CD4-positive, alpha-beta T cell treated with Interleukin-1 beta for 1 hour (primary cell): Measurements from ENCODE around the gene BMP8A.
A peak's percentile ranks its signal among the peaks of the same experiment; 100 is the strongest.
"Not testable (repeated sequence)": the region's sequence is repeated elsewhere in the genome, so short reads cannot be mapped to it uniquely, and the experiment has no call there.

Source experiments
- DNase-seq, 2 donors: peaks; one replicate each; pipeline ENCODE4 v3.0.0-alpha.2; 2020 to 2022

The BMP8A gene

DNA sequence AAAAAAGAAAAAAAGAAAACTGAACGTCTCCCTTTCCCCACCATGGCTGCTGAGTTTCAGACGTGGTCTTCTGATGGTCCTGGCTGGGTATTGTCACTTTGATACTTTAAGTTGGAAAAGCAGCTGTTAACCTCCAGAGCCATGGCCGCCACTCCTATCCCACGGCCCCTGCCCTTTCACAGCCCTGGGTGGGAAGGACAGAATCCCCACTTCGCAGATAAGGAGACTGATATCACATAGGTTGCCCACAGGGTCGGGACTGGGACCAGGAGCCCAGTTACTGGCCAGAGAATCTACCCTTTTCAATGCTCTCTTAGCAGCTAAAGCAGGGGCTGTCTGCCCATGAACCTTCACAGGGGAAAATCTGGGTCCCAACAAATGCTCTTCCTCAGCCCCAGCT is 16.8 kb downstream of the BMP8A start:
- DNase-seq: no peak

DNA sequence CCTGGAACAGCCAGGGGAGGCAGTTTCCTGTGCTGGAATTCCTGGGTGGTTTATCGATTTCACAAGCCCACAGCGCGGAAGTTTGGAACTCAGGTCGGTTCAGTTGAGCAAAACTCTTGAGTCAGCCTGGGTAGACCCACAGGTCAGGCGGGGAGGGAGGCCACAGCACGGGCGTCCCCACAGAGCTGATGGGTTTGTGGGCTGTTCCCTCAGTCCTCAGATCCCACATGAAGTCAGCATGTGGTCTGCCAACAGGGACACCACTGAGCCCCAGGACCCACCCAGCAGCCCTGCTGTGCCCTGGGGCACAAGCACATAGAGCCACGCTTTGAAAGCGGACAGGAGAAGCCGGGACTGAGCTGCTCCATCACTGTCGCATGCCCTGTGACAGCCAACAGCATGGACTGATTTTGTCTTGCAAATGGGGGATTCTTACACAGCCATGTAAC is 17.4 kb downstream of the BMP8A start:
- DNase-seq: no peak

DNA sequence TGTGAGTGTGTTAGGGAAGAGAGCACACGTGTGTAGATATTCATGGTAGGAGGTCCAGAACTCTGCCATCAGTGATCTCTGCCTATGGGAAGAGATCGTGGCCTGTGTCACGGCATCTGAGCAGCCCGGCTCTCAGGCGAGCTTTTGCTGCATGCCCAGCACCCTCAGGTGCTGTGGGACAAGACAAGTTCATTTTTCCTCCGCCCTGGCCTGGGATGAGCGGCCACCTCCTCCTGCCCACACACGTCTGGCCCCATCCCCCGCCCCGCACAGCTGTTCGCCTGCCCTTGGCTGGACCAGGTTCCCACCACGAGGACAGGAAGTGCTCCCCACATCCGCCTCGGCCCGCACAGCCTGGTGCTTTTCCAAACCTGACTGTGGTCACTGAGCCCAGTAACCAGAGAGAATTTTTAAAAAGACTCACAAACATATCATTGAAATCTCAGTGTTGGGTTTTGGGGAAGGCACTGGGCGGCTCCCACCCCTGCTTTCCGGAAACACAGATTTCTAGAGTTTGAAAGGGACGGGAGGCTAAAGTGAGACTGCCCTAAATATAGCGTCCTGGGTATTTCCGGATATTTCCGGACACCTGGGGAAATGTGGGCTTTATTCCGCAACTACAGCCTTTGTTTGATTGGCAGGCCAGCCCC is 18.0 kb downstream of the BMP8A start:
- DNase-seq: peak in 1 of 2 donors; percentile 13

DNA sequence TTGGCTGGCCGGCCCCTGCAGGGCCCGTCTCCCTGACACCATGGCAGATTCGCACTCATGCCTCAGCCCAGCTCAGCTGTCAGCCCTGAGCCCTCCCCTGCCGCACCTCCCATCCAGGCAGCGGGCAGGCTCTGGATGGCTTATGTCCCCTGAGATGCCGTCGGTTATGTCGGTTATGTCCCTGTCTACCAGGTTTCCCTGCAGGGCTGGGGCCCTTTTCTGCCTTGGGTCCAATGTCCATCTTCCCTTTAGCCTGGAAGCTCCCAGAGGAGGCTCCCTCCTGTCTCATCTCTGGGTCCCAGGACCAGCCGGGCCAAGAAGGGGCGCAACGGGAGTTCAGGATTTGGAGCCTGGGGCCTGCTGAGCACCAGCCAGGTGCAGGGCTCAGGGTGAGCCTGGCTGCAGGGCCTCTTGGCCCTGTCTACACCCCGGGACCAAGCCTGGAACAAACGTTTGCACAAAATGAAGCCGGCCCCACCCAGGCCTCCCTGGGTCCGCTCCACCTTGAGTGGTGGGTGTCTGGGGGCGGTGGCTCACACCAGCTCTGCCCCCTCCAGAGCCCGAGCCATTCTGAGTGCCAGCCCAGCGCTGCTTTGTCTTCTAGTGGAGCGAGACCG is 19.2 kb downstream of the BMP8A start:
- not testable (repeated sequence) for DNase-seq

DNA sequence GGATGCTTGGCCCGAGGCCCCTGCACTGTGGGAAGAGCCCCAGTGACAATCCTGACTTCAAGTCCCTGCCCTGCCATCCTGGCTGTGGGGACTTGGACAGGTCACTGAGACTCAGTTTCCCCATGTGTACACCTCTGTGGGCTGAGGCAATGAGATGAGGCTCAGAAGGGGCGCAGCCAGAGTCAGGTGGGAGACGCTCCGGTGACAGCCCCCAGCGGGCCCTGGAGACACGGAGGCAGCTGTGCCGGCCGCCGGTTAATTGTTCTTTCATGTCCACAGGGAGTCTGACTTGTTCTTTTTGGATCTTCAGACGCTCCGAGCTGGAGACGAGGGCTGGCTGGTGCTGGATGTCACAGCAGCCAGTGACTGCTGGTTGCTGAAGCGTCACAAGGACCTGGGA is 20.0 kb downstream of the BMP8A start:
- not testable (repeated sequence) for DNase-seq

DNA sequence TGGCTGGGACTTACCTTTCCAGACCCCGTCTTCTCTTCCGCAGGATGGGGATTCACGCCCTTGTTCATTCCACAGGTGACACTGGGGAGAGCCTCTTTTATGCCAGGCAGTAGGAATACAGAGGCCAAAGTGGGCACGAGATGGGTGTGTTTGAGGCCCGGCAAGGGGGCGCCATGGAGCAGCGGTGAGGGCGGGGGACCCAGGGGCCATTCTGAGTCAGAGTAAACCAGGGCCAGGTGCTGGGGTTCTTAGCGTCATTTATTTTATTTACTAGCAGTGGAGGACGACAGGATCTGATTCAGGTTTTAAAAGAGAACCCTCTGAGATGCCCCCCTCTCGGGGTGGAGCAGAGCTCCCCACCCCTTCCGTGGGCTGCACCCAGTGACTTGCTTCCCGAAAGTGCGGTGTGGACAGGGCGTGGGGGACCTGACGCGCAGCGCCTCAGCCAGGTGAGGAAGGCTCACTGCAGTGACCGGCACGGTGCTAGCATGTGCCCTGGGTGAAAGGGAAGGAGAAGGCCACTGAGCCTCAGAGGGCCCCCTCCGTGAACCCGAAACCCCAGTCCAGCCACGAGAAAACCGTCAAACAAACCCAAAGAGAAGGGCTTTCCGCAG is 20.9 kb downstream of the BMP8A start:
- not testable (repeated sequence) for DNase-seq

DNA sequence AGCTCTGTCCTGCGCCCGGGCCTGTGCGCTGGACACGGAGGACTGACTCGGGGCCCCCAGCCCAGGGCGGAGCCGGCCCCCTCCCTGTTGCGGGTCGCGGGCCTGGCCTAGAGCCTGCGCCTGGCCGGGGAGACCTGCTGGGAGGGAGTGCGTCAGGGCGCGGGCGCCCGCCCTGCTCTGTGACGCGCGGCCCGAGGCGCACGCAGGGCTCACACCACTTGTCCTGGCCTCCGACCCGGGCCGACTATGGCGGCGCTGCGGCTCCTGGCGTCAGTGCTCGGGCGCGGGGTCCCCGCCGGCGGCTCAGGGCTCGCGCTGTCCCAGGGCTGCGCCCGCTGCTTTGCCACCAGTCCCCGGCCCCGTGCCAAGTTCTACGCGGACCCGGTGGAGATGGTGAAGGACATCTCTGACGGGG is 23.3 kb downstream of the BMP8A start:
- DNase-seq: not testable (repeated sequence)

DNA sequence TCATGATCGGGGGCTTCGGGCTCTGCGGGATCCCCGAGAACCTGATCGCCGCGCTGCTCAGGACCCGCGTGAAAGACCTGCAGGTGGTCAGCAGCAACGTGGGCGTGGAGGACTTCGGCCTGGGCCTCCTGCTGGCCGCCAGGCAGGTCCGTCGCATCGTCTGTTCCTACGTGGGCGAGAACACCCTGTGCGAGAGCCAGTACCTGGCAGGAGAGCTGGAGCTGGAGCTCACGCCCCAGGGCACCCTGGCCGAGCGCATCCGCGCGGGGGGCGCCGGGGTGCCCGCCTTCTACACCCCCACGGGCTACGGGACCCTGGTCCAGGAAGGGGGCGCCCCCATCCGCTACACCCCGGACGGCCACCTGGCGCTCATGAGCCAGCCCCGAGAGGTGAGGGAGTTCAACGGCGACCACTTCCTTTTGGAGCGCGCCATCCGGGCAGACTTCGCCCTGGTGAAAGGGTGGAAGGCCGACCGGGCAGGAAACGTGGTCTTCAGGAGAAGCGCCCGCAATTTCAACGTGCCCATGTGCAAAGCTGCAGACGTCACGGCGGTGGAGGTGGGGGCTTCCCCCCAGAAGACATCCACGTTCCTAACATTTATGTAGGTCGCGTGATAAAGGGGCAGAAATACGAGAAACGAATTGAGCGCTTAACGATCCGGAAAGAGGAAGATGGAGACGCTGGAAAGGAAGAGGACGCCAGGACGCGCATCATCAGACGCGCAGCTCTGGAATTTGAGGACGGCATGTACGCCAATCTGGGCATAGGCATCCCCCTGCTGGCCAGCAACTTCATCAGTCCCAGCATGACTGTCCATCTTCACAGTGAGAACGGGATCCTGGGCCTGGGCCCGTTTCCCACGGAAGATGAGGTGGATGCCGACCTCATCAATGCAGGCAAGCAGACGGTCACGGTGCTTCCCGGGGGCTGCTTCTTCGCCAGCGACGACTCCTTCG is 24.0 kb downstream of the BMP8A start:
- DNase-seq: peak in 1 of 2 donors; percentile 17

DNA sequence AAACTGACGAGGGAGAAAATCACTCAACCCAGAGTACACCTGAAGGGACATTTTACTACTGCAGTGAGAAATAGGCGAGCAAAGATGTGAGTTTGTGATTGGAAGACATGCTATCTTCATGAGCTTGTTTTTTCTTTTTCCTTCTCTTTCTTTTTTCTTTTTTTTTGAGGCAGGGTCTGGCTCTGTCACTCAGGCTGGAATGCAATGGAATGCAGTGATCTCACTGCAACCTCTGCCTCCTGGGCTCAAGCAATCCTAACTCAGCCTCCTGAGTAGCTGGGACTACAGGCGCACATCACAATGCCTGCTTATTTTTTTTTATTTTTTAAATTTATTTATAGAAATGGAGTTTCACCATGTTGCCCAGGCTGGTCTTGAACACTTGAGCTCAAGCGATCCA is 25.4 kb downstream of the BMP8A start:
- not testable (repeated sequence) for DNase-seq

DNA sequence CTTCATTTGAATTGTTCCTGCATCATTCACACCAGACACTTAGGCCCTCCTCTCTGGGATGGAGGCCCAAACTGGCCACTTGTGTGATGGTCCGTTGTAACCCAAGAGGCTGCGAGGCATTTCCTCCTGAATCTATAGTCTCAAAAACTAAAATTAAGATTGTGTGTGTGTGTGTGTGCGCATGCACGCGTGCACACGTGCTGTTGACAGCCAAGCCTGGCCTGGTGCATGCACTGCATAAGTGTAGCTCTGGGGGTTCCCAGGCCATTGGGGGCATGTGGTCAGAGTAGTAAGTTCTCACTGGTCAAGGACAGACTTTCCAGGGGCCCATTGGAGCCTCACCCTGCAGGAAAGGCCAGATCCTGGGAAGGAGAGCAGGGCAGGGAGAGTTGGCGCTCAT is 26.5 kb downstream of the BMP8A start:
- not testable (repeated sequence) for DNase-seq

DNA sequence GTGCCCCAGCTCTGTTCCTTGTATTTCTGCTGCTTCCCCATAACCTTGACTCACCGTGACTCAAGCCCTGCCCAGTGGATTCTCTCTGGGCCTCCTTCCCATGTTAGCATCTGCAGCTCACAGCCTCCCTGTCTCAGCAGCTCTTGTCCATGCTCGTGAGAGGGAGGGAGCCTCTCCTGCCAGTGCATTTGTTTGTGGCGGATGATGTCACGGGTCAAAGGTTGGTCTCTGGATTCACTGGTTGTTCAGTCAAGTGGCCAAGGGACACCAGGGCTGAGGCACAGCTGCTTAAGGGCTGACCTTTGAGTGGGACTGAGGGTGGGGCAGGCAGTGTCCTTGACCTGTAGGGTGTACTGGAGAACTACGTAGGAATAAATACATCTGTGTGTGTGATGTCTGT is 27.9 kb downstream of the BMP8A start:
- DNase-seq: not testable (repeated sequence)

DNA sequence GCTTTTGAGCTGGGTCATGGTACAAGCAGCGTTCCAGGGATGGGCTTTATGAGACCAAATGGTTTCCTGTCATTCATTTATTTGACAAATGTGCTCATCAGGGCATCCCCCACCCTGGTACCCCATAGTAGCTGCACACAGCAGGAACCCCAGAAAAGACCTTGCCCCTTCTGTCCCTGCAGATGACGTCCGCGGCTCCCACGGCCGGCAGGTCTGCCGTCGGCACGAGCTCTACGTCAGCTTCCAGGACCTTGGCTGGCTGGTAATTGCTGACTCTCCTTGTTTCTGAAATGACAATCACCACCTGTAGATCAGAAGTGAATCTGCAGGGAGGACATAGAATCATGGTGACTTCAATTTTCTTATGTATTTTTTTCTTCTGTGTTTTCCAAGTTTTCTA is 30.8 kb downstream of the BMP8A start:
- DNase-seq: not testable (repeated sequence)

DNA sequence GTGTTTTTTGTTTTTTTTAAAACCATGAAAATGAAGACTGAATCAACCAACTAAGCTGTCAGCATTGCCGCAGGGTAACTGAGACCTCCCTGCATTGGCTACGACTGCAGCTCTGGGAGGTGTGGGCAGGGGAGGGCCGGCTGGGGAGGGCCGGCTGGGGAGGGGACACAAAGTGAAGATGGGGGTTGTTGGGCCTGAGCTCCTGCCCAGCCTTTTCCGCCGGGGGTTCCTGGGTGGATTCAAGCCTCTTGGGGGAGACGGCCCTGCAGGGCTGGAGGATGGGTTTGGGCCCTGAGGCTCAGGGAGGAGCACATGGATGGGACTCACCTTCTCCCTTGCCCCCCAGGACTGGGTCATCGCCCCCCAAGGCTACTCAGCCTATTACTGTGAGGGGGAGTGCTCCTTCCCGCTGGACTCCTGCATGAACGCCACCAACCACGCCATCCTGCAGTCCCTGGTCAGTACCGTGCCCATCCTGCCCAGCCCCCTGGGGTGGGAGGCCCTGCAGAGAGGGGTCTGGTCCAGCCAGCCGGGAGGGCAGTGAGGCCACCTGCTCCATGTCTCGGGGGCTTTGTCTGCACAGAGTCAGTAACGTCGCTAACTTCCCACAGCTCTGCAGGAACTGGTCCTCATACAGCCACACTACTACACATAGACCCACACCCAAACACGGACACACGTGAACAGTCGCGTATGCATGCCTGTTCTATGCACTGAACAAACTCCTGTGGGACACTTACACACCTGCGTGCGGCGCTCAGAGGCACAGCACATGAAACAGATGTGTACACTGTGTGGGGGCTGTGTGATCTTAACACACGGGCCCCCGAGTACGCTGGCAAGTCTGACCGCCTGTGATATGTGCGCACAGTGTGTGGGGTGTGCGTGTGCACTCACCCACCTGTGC is 31.5 kb downstream of the BMP8A start:
- no peak for DNase-seq

DNA sequence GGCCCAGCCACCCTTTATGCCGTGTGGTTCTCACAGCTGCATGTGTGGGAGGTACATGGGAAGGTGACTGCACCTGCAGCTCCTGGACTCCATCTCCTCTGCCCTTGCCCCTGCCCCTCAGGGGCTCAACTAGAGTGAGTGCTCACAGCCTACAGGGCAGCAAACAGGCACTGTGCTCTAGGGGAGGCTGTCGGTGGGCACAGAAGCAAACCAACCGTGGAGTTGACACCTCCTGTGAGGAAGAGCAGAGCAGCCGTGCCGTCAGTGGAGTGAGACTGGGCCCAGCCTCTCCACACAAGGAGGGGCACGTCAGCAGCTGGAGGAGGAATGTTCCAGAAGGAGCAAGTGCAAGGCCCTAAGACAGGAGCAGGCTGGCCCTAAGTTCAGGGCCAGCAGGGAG is 32.7 kb downstream of the BMP8A start:
- no peak for DNase-seq

DNA sequence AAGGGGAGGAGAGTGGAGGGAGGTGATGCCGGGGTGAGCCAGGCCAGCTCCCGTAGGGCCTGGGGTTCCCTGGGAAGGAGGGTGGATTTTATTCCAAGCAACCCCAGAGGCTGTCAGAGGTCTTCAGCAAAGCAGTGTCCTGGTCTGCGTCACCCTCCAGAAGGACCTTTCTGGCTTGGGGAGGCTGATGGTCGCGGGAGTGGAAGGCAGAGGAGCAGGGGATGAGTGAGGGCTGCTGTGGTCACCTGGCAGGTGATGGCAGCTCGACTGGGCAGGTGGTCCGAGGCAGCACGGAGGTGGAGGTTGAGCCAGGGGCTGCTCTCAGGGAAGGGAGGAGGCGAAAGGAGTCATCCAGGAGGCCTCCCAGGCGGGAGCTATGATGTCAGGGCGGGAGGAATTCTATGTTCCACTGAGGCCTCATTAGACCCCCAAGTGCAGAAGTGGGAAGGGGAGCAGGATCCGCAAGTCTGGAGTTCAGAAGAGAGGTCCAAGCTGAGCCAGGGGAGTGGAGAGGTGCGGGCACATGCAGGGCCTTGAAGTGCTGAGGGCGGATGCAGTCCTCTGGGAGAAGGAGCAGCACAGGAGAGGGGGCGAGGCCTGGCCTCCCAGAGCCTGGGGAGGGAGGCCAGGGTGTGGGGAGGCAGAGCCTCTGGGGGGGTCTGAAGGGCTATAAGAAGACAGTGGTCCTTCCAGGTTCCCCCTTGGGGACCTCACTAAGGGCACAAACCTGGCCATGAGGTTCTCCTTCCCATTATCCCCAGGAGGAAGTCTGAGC is 33.3 kb downstream of the BMP8A start:
- DNase-seq: no peak

DNA sequence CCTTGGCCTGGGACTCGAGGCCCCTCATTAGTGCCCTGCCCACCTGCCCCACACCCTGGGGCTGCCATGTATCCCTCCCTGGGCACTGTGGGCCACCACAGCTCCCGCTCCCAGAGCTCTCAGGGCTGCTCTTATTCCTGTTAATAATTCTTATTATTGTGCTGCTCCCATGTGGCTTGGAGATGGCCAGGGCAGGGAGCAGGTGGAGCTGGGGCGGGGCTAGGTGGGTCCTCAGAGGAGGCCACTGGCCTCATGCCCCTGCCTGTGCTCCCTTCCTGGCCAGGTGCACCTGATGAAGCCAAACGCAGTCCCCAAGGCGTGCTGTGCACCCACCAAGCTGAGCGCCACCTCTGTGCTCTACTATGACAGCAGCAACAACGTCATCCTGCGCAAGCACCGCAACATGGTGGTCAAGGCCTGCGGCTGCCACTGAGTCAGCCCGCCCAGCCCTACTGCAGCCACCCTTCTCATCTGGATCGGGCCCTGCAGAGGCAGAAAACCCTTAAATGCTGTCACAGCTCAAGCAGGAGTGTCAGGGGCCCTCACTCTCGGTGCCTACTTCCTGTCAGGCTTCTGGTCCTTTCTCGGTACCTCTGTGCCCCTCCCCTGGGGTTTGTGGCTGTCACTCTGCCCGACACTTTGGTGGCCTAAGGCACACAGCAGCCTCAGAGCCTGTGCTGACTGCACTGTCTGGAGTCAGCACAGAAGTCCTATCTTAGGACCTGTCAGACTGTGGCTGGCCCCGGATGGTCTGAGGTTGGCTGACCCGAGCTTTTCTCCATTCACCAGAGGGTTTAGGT is 34.1 kb downstream of the BMP8A start:
- peak; percentile 54 to 72 for DNase-seq

DNA sequence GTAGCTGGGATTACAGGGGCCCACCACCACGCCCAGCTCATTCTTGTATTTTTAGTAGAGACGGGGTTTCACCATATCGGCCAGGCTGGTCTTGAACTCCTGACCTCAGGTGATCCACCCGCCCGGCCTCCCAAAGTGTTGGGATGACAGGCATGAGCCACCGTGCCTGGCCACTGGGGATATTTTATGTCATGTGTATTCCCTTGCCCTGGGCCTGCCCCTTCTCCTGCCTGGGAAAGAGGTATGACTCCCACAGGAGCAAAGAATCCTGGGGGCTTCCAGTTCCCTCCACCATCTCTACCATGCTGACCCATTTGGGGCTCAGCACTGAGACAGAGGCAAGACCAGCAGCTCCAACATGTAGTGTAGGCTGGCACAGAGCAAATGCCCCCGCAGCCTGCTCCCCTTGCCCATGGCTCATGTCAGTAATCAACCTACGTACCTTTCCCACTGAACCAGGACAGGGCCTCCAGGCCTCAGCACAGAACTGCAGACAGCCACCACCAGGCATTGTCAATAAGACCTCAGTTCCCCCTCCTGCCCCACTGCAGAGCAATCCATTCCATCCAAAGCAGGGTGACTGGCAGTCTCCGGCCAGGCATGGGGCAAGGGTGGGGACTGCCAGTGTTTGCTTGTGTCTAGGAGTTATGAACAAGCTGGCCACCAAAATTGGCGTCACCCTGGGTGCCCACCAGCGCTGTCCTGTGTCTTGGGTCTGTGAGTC is 35.2 kb downstream of the BMP8A start:
- no peak for DNase-seq

DNA sequence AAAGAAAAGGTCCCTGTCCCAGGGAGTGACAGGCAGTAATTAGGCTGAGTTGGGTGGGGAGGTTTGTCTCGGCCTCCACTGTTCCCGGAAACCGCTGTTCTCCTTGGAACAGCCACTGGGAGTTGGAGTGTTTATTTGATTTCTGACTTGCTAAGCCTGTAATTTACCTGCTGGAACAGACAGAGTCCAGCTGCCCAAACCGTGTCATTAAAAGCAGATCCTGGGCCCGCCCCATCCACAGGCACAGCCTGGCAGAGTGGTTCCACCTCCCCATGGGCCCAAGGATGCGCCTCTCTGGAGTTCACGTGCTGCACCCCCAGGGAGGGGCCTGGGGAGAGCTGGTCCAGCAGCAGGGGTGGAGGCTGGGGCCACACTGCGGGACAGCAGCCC is 35.7 kb downstream of the BMP8A start:
- not testable (repeated sequence) for DNase-seq

DNA sequence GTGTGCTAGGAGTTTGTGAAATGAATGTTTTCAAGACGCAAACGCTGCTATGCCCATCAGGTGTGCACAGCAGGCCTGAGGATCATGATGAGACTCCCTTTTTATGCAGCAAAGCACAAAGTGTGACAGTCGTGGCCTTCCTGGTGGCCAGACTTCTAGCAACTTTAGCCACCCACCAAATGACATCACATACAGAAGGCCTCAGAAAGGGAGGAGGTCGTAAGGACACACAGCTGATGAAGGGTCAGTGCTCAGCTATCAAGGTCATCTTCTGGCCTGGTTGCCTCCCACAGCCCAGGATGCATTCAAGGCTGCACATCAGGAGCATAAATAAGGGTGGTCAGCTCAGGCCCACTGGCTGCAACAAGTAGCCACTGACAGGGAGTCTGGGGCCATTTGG is 36.6 kb downstream of the BMP8A start:
- DNase-seq: no peak
